ENCODE results near the gene HBS1L. TPM values are rescaled to one million over a fixed set of nuclear protein-coding genes. Genes with fewer than 3 reads are reported as not detected.
A peak's percentile ranks its signal among the peaks of the same experiment; 100 is the strongest.

The HBS1L gene
- total RNA-seq, result 177 TPM

DNA sequence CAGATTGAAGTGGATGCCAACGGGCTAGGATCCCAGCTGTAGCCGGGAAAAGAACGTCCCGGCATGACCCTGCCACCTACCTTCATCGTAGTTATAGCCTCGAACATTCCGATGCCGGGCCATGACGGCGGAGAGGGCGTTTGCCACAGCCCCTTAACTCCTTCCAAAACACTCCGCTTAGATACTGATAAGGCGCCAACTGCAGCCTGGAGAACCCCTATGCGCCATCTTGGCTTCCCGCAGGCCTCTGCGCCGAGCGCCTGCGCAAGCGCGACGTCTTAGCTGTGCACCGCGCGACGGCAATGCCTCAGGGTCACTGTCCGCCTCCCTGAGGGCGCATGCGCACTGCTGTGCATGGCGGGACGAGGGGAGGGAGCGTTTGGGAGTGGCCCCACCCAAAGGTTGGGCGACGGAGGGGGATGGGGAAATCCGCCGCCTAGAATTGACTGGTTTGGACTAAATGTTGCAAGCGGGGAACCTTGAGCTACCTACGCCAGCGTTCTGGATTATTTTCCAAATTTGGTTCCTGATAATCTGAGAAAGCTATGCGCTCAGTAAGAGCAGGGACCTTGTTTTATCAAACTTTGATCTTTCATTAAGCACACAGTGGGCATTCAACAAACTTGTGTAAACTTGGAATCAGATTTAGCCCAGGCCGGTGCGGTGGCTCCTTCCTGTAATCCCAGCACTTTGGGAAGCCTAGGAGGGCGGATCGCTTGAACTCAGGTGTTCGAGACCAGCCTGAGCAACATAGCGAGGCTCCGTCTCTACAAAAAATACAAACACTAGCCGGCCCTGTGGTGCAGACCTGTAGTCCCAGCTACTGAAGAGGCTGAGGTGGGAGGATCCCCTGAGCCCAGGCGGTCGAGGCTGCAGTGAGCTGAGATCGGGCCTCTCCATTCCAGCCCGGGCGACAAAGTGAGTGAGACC, at the start of gene HBS1L:
Gene HBS1L, minus strand, starts transcription at position 254 of the 930 bp plus-strand sequence. Its CDS starts 131 bp downstream, at position 123.
- no peaks in the 10 kb centered on the region for H3K9me3 ChIP-seq (ENCODE audit: low read depth, low read length)
- peaks cover 31% of the 10 kb centered on the region for H3K4me1 ChIP-seq (ENCODE audit: insufficient read depth, low read length)
- H3K4me3 ChIP-seq (ENCODE audit: low read length), result peak within 1 kb of the TSS; percentile 95
- no peaks in the 10 kb centered on the region for H3K27me3 ChIP-seq (ENCODE audit: insufficient read depth, low read length)

DNA sequence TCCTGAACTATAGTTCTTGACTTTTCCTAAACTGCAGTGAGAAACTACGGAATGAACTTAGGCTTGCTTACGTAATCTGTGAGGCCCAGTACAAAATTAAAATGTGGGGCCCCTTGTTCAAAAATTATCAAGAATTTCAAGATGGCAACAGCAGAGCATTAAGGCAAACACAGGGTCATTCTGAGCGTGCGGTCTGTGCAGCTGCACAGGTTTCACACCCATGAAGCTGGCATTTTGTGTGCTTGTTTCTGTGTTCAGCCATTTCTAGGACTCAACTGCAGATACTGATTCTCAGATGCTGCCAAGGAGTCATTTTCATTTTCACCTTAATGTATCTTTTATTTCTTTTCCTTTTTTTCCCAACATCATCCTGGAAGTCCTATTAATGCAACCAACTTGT, 49.6 kb upstream of the HBS1L start:
- Histone ChIP-seq H3K9me3 (ENCODE audit: low read depth, low read length) (no peaks in the 10 kb centered on the region), H3K4me1 (ENCODE audit: insufficient read depth, low read length) (peaks cover 14% of the 10 kb centered on the region), H3K27me3 (ENCODE audit: insufficient read depth, low read length) (no peaks in the 10 kb centered on the region), H3K4me3 (ENCODE audit: low read length) (no peak overlapping the region)

DNA sequence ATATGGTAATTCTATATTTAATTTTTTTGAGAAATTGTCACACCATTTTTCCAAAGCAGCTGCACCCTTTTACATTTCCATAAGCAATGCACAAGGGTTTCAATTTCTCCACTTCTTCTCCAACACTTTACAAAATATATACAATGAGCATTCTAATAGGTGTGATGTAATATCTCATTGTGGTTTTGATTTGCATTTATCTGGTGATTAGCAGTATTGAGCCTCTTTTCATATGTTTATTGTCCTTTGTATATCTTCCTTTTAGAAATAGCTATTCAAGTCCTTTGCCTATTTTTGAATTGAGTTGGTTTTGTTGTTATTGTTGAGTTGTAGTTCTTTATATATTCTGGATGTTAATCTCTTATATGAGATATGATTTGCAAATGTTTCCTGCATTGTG, 47.6 kb upstream of the HBS1L start:
- Histone ChIP-seq H3K4me1 (ENCODE audit: insufficient read depth, low read length) (peaks cover 14% of the 10 kb centered on the region), H3K4me3 (ENCODE audit: low read length) (no peak overlapping the region), H3K27me3 (ENCODE audit: insufficient read depth, low read length) (no peaks in the 10 kb centered on the region), H3K9me3 (ENCODE audit: low read depth, low read length) (no peaks in the 10 kb centered on the region)

DNA sequence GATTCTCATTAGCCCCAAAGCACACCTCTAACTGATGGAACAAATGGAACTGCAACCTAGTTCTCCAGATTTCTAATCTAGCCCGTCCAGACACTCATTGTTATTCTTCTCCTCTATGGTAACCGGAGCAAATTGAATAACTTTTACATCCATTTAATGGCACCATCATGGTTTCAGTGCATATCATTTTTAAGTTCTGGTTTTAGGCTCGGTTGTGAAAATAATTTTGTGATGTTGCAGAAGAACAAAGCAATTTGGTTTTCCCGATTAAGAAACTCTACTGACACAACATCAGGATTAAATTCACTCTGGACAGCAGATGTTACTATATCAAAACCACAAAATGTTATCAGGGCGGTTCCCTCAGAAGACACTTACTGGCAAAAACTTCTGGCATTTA, 42.5 kb upstream of the HBS1L start:
- no peaks in the 10 kb centered on the region for H3K27me3 ChIP-seq (ENCODE audit: insufficient read depth, low read length)
- no peak overlapping the region for H3K4me3 ChIP-seq (ENCODE audit: low read length)
- no peaks in the 10 kb centered on the region for H3K4me1 ChIP-seq (ENCODE audit: insufficient read depth, low read length)

DNA sequence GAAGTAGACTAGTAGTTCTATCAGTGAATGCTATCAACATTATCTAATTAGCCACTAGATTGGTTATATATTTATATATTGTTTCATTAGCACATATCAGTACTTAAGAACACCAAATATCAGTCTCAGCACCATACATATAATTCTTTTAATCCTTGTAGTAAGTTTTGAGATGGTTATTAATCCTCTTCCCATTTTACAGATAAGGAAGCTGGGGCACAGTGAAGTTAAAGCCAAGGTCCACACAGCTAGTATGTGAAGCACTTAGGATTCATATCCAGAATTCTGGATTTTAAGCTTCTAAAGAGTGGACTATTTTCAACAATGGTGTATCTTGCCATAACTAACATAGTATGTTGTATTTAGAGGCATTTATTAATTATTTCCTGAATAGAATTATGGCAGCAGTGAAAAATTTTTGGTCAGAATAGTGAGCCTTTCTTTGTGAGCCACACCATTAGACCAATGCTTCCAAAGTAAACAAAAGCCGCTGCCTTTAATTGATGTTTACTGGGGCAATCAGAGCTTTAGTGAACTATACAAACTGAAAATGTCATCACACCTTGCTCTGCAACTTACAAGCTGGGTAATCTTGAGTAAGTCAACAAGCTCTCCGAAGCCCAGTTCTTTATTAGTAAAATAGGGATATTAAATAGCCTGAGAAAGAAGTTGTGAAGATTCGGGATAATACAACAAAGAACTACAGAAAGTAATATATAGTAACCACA, 41.9 kb upstream of the HBS1L start:
- H3K4me3 ChIP-seq (ENCODE audit: low read length), result no peak overlapping the region
- no peaks in the 10 kb centered on the region for H3K9me3 ChIP-seq (ENCODE audit: low read depth, low read length)
- no peaks in the 10 kb centered on the region for H3K4me1 ChIP-seq (ENCODE audit: insufficient read depth, low read length)
- H3K27me3 ChIP-seq (ENCODE audit: insufficient read depth, low read length), result no peaks in the 10 kb centered on the region

More for the DNA sequence above, 42.5 kb upstream of the HBS1L start:
- H3K9me3 ChIP-seq (ENCODE audit: low read depth, low read length), result no peaks in the 10 kb centered on the region

DNA sequence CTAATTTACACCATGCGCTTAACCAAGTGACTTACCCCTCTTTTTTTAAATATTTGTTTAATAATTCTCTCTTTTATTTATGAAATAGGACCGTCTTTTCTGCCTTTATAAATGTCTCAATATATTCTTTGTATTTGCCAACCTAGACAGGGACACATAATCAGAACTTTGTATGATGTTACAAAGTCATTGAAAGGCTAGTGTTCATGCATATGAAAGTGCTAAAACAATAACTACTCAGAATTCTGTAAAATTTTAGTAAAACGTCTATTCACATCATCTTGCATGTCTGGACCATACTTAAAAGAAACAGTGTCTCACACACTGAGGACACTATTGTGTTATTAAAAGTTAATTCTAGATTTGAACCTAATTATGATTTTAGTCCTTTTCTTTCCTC, 41.1 kb upstream of the HBS1L start:
- Histone ChIP-seq H3K4me1 (ENCODE audit: insufficient read depth, low read length) (no peaks in the 10 kb centered on the region), H3K27me3 (ENCODE audit: insufficient read depth, low read length) (no peaks in the 10 kb centered on the region)

DNA sequence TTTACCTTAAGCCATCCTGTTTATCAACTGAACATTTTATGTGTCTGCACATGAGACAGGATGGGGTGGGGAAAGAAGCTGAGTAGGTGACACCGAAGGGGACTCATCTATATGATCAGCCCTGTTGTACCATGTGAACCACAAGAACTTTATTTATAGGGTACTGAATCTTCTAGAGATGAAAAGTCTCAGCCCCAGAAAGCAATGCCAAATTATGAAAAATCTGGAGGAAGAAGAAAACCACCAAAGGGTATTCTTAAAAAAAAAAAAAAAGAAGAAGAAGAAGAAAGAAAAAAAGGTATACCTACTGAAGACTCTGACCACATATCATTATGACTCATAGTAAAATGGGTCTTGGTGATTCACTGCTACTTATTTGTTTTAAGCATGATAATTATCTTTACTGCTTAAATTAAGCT, 39.8 kb upstream of the HBS1L start:
- H3K27me3 ChIP-seq (ENCODE audit: insufficient read depth, low read length), result no peaks in the 10 kb centered on the region
- no peaks in the 10 kb centered on the region for H3K4me1 ChIP-seq (ENCODE audit: insufficient read depth, low read length)
- no peak overlapping the region for H3K4me3 ChIP-seq (ENCODE audit: low read length)
- no peaks in the 10 kb centered on the region for H3K9me3 ChIP-seq (ENCODE audit: low read depth, low read length)

More for the DNA sequence above, 41.1 kb upstream of the HBS1L start:
- Histone ChIP-seq H3K9me3 (ENCODE audit: low read depth, low read length) (no peaks in the 10 kb centered on the region), H3K4me3 (ENCODE audit: low read length) (no peak overlapping the region)

DNA sequence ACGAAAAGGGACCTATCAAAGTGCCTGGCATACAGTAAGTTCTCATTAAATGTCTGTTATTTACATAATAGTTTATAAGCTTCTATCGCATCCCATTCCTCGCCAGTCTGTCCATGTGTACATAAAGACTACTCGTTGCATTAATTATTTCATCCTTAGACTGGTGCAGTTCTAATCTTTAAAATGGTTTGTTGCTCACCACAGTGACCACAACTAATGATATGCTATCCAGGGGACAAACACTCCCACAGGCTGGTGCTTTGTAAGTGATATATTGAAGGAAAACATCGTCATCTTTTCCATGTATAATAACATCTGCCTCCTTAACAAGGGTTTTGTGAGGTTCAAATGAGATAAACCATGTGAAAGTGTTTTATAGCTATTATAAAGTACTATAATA, 39.0 kb upstream of the HBS1L start:
- H3K4me1 ChIP-seq (ENCODE audit: insufficient read depth, low read length), result peaks cover 5% of the 10 kb centered on the region
- no peaks in the 10 kb centered on the region for H3K9me3 ChIP-seq (ENCODE audit: low read depth, low read length)
- H3K27me3 ChIP-seq (ENCODE audit: insufficient read depth, low read length), result no peaks in the 10 kb centered on the region
- H3K4me3 ChIP-seq (ENCODE audit: low read length), result no peak overlapping the region

DNA sequence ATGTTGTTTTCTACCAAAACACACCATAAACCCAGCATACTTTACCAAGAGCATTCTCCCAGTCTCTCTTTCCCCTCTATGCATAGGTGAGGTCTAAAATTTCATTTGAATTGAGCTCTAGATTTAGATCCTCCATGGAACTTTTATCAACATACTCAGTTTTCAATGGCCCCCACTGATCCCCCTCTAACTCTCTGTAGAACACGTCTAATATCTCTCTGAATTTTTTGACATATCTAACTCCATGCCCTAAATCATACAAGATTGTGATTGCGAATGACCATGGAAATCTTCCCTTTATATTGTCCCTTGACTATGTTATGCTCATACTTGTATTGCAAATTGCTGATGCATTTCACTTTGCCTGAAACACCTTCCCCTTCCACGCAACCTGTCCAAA, 38.1 kb upstream of the HBS1L start:
- peaks cover 13% of the 10 kb centered on the region for H3K4me1 ChIP-seq (ENCODE audit: insufficient read depth, low read length)
- H3K4me3 ChIP-seq (ENCODE audit: low read length), result no peak overlapping the region
- H3K27me3 ChIP-seq (ENCODE audit: insufficient read depth, low read length), result no peaks in the 10 kb centered on the region
- H3K9me3 ChIP-seq (ENCODE audit: low read depth, low read length), result no peaks in the 10 kb centered on the region

DNA sequence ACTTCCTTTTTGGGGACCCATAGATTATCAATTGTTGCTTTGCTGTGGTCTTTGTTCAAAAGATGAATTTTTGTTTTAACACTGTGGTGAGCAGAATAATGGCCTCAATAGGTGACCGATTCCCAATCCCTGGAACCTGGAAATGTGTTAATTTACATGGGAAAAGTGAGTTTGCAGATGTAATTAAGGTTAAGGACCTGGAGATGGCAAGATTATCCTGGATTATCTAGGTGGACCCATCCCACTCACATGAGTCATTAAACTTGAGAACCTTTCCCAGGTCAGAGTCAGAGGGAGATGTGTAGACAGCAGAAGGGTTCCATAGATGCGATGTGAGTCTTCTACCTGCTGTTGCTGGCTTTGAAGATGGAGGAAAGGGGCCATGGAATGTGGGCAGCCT, 36.2 kb upstream of the HBS1L start:
- Histone ChIP-seq H3K27me3 (ENCODE audit: insufficient read depth, low read length) (no peaks in the 10 kb centered on the region), H3K4me1 (ENCODE audit: insufficient read depth, low read length) (peaks cover 19% of the 10 kb centered on the region), H3K4me3 (ENCODE audit: low read length) (no peak overlapping the region), H3K9me3 (ENCODE audit: low read depth, low read length) (no peaks in the 10 kb centered on the region)

DNA sequence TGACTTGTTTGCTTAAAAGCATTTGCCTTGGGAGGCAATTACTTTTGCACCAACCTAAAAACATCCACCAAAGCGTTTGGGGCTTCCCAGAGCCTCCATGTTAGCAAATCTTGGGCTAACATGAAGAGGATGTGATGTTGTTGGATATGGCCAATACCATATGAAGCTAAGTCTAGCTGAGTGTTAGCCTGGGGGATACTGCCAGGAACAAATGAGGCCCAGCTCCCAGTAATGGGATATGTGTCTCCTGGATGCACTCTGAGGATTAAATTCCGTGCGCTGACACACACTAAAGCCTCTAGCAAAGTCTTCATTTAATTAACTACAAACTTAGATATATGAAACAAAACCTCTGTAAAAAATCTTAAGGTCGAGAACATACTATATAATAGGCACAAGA, 35.3 kb upstream of the HBS1L start:
- Histone ChIP-seq H3K4me1 (ENCODE audit: insufficient read depth, low read length) (peaks cover 19% of the 10 kb centered on the region), H3K27me3 (ENCODE audit: insufficient read depth, low read length) (no peaks in the 10 kb centered on the region), H3K4me3 (ENCODE audit: low read length) (no peak overlapping the region), H3K9me3 (ENCODE audit: low read depth, low read length) (no peaks in the 10 kb centered on the region)

DNA sequence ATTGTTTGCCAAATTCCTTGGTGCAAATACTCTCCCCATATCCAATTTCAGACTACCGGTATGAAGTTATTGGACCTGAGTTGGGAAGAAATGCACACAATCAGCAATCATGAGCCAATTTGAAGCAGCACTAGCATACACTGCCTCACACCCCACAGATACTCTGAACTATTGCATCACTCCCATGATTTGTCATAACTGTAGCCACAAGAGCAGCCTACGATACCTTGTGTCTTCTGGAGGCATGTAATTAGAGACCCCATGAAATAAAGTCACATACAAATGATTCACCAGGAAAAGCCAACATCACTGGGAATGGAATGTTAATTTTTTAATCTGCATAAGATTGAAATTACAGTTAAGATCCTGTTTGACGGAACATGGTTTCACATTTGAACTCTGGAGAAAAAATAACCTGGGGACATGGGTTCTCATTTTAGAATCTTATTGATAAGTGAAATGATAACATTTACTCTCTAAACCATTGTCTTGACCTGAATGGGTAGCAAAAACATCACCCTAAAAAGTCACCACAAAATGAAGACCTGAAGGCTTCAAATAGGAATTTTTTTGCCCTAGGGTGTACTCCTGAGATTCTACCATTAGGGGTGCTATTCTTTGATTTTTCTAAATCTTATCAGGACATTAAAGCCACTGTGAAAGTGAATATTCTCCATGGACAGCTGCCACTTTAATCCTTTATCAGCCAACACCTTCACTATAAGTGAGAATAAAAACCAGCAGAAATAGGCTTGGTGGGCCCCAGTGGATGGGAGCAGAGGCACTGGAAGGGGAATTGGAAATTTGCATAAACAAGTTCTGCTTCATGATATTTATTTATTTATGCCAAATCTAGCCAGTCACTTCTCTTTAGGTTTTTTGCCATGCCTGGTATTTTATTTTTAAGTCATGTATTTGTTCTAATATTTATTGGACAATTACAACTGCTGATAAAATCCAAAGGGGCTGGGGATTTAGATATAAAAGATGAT, 34.5 kb upstream of the HBS1L start:
- peak overlapping the region; percentile 40 for H3K4me3 ChIP-seq (ENCODE audit: low read length)
- H3K4me1 ChIP-seq (ENCODE audit: insufficient read depth, low read length), result peaks cover 19% of the 10 kb centered on the region
- H3K9me3 ChIP-seq (ENCODE audit: low read depth, low read length), result no peaks in the 10 kb centered on the region
- H3K27me3 ChIP-seq (ENCODE audit: insufficient read depth, low read length), result no peaks in the 10 kb centered on the region

DNA sequence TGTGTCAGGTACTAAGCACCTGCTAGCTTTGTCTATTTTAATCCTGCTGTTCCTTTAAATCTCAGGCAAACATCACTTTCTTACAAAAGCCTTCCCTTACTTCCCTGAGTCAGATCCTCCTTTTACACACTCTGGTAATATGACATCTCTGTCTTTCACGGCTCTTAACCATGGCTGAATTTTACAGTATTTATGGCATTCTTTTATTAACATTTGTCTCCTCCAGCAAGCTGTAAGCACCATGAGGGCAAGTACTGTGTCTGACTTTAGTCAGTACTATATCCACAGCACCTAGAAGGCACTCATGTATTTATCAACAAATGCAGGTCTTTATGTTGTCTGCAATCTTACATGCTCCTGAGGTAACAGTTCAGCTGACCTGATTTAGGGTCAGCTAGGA, 33.7 kb upstream of the HBS1L start:
- H3K27me3 ChIP-seq (ENCODE audit: insufficient read depth, low read length), result no peaks in the 10 kb centered on the region
- H3K9me3 ChIP-seq (ENCODE audit: low read depth, low read length), result no peaks in the 10 kb centered on the region
- peaks cover 19% of the 10 kb centered on the region for H3K4me1 ChIP-seq (ENCODE audit: insufficient read depth, low read length)
- H3K4me3 ChIP-seq (ENCODE audit: low read length), result peak overlapping the region; percentile 12

DNA sequence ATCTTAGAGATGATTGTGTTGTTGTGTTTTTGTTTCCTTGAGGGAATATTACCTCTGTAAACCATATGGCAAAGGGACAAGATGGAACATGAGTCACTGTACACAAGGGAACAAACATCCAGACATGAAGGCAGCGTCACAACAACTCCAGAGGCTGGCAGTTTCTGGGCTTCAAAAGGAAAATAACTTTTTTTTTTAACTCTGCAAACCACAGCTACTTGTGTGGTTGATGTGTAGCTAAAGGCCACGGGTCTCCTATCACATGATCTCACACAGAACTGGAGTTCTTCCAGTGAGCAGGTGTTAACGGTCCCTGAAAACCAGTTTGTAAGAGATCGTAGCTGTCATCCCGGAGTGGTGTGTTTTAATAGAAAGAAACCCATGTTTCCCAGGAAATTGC, 33.2 kb upstream of the HBS1L start:
- Histone ChIP-seq H3K4me3 (ENCODE audit: low read length) (peak overlapping the region; percentile 12), H3K27me3 (ENCODE audit: insufficient read depth, low read length) (no peaks in the 10 kb centered on the region), H3K9me3 (ENCODE audit: low read depth, low read length) (no peaks in the 10 kb centered on the region), H3K4me1 (ENCODE audit: insufficient read depth, low read length) (peaks cover 19% of the 10 kb centered on the region)

Measured in mononuclear cell (primary cell).